NCI-H460 (cell line): ENCODE data around the gene EFTUD2. TPM values are rescaled to one million over a fixed set of nuclear protein-coding genes. Genes with fewer than 3 reads are reported as not detected.

ENCODE experiments used
- DNase-seq: peaks from one replicate; pipeline ENCODE4 v3.0.0-alpha.2; 2016; ENCODE audit warnings: low read depth; ENCODE audit errors: extremely low read depth
- total RNA-seq: library from RNA; depleted of rRNA; stranded (reverse); fragments of >200 nt; shearing (Covaris generic); gene quantifications from 2 replicates; pipeline ENCODE4 v1.2.3, GENCODE V29; 2014

EFTUD2 gene
- total RNA-seq, 1 experiment from 2014 or later, result 137 TPM

DNA sequence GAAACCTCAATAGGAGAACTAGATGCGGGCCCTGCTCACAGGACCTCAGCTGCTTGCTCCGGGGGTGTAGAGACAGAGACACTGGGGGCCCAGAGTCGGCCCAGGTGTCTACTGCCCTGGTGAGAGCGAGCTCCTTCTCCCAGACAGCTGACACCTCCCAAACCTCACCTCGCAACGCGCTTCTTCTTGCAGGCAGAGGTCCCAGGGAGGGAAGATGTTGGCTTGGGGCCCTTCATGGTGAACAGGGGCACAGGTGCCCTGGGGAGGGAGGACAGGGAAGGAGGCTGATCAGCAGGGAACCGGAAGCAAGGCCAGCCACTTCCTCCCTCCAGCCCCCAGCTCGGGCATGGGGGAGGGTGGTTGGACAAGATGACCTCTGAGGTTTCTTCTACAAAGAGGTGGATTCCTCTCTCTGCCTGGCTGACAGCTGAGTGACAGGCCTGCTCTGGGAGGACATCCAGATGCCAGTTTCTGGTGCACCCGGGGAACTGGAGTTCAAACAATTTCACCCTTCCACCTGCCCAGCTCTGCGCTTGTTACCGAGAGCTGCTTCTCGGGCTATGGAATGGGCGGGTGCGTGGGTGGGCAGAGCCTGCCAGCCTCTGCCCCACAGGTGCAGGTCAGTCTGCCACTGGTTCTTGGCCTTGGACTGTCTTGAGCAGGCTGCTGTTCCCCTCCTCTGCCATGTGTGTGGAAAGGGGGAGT, 27.7 kb upstream of the EFTUD2 start:
- DNase-seq, result no peak

DNA sequence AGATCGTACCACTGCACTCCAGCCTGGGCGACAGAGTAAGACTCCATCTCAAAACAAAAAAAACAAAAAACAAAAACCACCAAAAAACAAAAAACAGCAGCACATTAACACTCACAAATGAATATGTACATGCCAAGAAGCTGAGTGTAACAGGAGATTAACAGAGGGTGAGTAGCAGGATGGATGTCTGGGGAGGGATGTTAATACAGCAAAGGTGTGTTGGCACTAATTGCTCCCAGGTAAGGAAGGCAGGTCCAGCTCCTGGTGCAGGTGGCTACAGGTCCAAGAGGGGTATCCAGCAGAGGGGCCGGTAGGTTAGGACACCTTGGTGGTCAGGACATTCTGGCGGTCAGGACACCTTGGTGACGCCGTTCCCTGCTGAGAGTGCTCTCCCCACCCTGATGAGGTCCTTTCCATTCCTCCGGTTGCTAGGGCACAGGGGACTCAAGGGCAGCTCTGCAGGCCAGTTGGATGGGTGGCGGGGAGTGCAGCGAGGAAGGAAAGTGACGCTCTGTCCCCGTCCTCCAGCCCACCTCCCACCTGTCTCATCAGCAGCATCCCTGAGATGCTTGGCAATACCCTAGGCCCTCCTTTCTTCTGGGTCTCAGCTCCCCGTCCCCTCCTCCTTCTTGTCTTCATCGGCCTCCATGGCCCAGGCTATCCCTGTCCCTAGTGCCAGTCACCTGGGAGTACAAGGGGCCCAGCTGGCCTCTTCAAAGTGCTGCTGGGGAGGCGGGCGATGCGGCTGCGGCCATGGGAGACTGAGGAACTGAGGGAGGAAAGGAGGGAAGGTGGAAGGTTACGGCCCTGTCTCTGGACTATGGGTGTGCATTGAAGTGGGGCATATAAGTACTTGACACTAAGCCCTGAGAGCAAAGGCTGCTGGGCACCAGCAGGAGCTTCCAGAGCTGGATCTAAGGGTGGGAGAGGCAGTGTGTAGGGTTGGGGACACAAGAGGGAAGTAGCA, 26.8 kb upstream of the EFTUD2 start:
- no peak for DNase-seq

DNA sequence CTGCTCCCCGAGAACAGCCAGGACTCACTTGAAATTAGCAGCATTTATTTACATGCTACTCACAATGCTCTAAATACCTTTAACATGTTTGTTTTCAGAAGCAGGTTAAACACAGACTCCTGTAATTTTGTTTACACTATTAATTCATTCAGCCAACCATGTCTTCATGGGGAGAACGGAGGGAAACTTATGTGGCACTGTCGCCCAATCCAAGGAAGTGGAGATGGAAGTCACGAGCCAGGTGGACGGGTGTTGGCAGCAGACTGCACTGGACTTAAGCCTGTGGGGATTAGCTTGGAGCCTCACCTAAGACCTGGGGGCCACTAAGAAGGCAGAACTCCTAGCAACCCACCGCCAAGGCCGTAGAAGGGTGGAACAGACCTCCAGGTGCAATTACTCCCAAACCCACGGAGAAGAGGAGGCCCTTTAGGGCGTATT, 24.9 kb upstream of the EFTUD2 start:
- DNase-seq, result no peak

DNA sequence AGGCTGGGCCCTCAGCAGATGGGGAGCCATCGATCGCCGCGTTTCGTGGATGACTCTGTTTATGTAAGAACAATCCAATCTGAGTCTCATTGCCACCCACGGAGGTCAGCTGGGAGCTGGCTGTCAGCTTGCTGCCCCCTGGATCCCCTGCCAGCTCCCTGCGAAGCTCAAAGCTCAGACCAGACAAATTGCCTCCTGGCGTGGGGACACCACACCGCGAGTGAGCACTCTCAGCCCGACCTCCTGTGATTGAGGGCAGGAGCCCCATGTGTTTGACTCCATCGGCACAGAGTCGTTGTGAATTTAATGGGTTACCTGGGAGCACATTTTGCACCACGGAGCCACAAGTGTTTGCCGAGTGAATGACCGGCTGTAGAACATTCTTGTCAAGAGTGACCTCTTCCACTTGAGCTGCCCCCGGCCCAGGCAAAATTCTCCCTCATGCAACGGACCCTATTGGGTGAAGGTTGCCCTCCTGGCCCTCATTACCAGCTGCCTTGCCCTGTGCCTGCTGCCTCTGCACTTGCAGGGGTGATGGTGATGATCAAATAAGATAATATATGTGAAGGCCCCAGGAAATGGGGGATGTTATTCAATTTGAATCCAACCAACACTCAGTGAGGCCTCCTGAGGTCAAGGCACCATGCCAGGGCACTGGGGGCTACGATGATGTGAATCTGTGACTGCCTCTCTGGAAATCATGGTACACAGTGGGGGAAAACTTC, 23.7 kb upstream of the EFTUD2 start:
- DNase-seq, result no peak

DNA sequence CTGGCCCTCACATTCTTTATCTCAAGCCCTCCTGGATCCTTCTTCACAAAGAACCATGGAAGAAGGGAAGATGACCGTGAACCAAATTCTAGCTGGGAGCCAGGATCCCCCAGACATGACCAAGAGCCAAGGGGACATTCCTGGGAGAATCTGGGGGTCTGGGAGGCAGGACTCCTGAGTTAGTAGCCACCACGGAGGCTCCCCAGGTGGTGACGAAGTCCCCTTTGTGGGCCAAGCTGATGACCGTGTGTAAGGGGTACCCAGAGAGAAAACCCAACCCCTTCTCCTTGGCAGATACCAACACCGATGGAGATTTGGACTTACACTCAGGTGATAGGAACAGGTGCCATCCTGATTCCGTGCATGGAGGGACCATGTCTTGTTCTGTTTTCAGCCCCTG, 22.9 kb upstream of the EFTUD2 start:
- no peak for DNase-seq

DNA sequence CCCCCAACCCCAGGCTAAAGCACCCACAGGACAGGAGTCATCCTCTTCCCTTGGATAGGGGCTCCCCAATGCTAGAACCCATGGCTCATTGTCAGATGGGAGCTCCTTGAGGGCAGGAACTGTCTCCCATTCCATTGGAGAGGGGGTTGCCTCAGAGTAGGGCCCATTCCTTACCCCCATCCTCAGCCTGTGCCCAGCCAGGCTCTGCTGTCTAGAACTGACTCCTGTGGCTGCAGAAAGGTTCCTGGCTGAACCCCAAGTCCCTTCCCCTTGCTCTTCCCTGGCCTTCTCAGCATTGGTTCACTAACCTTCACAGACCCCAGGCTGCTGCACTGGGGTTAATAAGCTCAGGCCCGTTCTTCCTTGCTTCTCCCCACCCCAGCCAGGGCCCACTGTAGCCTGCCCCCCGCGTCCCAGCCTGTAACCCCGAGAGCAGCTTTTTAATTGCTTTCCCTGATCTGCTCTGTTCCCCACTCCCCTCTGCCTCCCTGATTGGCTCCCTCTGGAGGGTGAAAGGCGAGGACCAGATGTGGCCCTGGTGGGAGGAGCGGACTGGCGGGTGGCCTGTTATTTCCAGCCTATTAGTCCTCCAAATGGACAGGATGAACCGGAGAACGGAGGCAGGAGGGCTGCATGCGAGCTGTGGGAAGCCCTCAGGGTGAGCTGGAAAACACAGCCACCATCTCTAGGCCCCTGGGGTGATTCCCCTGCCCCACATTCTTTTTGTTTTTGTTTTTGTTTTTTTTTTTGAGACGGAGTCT, 22.1 kb upstream of the EFTUD2 start:
- DNase-seq, result no peak

DNA sequence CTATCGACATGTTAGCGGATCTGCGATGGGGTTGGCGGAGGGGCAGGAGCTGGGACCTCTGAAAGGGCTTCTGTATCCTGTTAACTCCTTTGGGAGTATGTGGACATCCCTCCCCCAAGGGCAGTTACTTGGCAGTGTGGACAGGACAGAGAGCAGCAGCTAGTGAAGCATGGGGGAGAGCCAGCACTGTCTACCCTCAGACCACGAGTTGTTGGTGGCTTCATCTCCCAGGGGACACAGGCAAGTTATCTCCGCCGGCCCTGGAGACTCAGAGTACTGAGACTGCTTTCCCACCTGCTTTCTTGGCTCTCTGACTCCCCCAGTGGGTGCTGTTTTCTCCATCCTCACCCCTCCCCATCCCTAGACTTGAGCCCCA, 21.3 kb upstream of the EFTUD2 start:
- DNase-seq, result no peak

DNA sequence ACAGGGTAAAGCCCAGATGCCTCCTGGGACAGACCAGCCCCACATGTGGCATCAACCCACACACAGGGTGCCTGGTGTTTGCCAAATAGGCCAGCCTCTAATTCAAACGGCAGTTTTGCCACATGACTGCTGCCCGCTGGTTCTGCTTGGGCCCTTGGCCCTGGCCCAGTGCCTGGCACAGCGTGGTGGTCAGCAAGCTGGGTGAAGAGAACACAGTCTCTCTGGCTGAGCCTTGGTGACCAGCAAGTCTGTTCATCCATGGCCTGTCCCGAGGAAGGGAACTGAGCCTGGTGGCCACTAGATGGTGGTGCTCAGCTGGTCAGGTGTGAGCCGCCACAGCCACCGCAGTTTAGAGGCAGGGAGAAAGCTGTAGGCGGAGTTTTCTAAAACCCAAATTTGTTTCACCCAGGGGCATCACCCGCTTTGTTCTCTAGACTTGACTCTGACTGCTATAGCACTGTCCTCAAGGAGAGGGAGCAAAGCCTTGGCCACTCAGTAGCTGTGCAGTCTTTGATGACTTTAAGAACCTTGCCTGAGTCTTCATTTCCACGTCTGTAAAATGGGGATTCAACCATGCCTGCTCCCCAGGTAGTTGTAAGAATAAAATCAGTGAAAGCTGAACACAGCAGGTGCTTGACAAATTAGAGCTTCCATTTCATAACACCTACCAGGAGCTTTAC, 20.8 kb upstream of the EFTUD2 start:
- DNase-seq, result peak; percentile 81

DNA sequence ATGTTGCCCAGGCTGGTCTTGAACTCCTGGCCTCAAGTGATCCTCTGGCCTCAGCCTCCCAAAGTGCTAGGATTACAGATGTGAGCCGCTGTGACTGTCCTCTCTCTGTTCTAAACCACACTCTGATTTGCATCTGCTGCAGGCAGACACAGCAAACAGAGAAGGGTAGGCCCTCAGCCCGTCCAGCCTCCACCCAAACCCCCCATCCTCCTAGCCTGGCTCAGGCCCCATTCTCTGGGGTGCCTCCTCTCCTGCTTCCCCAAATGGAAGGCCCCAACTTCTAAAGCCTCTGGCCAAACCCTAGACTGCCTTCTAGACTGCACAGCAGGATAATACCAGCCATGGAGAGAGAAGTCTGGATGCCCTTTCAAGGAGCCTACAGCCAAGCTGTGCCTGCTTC, 20.2 kb upstream of the EFTUD2 start:
- no peak for DNase-seq

DNA sequence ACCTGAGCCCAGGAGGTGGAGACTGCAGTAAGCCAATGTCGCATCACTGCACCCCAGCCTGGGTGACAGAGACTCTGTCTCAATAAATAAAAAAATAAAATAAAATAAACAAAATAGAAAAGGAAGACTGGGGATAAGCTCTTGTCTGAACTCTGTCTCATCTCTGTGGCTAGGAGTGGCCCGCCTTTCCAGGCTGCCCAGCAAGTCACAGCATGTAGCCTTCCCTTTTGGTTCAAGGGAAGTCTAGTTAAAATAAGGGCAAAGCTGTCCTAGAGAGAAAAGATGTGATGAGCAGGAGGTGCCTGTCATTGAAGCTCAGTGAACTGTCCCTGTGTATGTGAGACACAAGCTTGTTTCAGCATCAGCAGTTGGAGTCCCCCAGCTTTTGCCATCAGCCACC, 18.8 kb upstream of the EFTUD2 start:
- DNase-seq, result no peak

DNA sequence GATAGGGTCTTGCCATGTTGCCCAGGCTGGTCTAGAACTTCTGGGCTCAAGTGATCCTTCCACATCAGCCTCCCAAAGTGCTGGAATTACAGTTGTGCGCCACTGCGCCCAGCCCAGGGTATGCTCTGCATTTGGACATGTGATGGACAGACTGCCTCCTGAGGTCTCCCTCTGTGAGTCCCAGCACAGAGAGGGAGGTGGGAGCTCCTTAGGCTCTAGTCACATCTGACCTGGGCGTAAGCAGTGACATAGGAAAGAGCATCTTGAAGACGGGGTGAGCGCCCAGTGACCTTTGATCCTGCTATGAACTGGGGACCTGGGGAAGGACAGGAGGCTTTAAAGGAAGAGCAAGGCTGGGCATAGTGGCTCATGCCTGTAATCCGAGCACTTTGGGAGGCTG, 18.2 kb upstream of the EFTUD2 start:
- DNase-seq, result no peak

DNA sequence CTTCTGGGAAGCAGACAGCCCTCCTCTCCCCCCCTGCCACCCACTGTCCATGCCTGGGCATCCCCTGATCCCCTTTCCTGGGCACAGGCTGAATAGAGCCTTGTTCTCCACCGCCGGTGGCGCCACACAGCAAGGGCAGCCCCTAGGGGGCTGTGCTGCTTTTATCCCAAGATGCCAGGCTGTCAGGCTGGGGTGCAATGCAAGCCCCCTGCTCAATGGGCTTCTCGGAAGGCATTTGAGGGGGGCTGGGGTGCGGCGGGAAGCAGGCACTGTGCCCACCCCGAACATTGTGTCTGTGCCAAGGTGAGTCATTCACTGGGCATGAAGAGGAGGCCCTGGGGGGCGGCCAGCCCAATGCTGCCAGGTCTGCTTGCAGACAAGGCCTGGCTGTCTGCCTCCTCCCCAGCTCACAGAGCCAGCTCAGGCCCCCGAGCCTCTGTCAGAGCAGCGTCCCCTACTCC, 17.6 kb upstream of the EFTUD2 start:
- no peak for DNase-seq

DNA sequence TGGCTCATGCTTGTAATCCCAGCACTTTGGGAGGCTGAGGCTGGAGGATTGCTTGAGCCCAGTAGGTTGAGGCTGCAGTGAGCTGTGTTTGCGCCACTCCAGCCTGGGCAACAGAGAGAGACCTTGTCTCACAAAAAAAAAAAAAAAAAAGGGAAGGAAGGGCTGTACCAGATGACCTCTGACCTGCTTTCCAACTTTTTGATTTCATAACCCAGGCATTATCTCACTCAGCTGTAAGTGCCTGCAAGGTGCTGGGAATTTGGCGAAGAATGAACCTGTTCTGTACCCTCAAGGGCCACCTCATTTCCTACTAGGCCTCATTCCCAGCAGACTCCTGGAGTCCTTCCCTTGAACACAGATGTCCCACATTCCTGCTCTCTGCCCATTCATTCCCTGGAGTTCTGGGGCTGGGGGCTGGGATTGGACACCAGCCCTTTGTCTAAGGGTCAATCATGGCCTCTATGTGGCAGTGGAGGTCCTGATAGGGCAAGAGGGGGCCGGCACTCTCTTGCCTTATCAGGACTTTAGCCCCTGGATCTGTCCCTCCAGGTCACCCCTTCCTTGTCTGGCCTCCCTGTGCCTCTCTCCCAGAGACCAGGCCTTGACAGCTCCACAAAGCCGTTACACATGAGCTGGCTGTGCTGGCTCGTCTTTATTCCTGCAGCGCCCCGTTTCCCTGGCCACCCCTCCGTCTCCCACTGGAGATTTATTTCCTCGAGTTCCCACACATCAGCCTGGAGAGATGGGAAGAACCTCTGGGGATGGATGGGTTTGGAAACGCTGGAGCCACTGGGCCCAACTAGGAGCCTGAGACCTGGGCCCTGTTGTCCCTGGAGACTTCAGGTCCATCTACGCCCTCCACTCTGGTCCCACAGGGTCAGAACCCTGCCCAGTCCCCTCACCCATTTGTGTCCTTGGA, 16.9 kb upstream of the EFTUD2 start:
- DNase-seq, result no peak

DNA sequence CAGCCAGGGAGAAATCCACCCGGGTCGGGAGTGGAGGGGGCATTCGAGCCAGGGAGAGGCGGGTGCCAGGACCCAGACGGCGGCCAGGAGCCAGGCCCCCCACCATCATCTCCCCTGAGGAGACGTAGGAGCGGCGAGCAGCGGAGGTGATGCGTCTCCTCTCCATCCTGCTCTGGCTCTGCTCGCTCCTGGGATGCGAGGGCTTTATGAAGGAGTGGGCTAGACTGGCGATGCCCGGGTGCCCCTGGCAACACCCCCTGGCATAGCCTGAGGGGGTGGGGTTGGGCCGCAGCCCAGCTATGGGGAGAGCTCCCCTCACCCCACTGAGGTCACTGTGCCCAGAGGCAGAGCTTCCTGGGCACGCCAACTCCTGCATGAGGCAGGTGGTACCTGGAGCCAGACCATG, 16.1 kb upstream of the EFTUD2 start, which contains the start of gene GFAP:
TSS of gene GFAP (minus strand) at position 180 of the 406 bp plus-strand sequence. CDS start at position 166, 14 bp downstream.
- no peak for DNase-seq

DNA sequence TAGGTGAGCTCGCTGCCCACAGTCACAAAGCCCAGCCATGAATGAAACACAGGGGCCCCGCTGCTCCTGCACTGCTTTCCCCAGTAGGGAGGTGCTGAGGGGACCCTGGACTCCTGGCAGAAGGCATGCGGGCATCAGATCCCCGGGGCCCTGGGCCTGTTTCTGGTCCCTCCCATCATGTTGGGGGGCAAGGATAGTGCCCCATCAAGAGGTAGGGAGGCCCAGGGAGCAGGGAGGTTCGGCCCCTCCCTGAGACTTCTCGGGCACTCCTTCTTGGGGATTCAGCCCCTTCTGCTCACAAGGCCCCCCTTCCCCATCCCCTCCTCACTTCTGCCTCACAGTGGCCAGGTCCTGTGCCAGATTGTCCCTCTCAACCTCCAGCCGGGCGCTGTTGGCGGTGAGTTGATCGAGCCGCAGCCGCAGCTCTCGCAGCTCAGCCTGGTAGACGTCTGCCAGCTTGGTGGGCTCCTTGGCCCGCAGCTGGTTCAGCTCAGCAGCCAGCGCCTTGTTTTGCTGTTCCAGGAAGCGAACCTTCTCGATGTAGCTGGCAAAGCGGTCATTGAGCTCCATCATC, 15.5 kb upstream of the EFTUD2 start:
- DNase-seq, result no peak

DNA sequence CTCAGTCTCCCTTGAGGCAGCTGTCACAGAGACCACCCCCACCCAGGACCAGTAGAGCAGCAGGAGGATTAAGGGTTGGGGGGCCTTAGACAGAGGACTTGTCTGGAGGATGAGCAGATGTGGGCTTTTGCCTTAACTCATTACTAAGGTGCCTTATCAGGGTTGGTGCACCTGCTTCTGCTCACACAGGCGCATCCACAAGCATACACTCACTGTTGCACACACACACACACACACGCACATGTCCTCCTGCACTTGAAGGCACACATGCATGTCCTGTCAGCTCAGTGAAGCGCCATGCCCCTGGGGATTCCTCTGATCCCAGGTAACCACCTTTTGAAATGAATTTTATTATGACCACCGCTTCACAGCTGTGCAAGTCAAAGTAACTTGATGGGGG, 14.9 kb upstream of the EFTUD2 start:
- no peak for DNase-seq

DNA sequence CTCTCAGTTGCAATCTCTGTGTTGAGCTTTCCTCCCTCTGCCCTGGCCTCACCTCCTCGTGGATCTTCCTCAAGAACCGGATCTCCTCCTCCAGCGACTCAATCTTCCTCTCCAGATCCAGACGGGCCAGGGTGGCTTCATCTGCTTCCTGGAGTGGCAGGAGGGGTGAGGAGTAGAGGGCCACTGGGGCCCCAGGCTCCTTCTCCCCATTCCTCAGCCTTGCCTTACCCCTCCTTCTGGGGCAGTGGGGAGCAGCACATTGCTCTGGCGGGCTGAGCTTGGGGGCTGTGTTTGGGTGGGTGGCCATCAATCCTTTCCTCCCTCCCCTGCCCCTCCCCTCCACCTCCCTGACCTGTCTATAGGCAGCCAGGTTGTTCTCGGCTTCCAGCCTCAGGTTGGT, 14.4 kb upstream of the EFTUD2 start:
- no peak for DNase-seq
